H7 (cell line): Measurements from ENCODE around the gene TPSD1. TPM values are rescaled to one million over a fixed set of nuclear protein-coding genes. Genes with fewer than 3 reads are reported as not detected.
A peak's percentile ranks its signal among the peaks of the same experiment; 100 is the strongest.
"Not testable (repeated sequence)": the region's sequence is repeated elsewhere in the genome, so short reads cannot be mapped to it uniquely, and the experiment has no call there.

ENCODE experiments used
- DNase-seq: peaks from one replicate; pipeline ENCODE4 v3.0.0; 2012
- H3K27me3 ChIP-seq: 2 replicates; pipeline ENCODE4 v1.6.0; 2011; ENCODE audit warnings: mild to moderate bottlenecking, low read length; ENCODE audit not compliant: control insufficient read depth, insufficient read depth
- H3K36me3 ChIP-seq: replicated peaks from 2 replicates; pipeline ENCODE4 v1.5.1; 2011; ENCODE audit warnings: low read length; ENCODE audit not compliant: control insufficient read depth, insufficient read depth
- H3K4me3 ChIP-seq: 2 replicates; pipeline ENCODE4 v1.5.1; 2011; ENCODE audit warnings: low read depth, mild to moderate bottlenecking, control low read depth, low read length, moderate library complexity; ENCODE audit not compliant: insufficient read depth
- total RNA-seq: library from RNA; depleted of rRNA; stranded (reverse); fragments of >200 nt; shearing (Covaris generic); gene quantifications from 2 replicates; pipeline ENCODE4 v1.2.3, GENCODE V29; 2014

Gene TPSD1
- total RNA-seq, 1 experiment from 2014 or later: not detected

- DNase-seq, H3K4me3 ChIP-seq, H3K27me3 ChIP-seq, H3K36me3 ChIP-seq: not testable (repeated sequence)
These were observed 11.7 kb upstream of the TPSD1 start for GRCh38 chr16:1243907-1244850.

- no peaks in the 10 kb centered on the region for H3K36me3 ChIP-seq
- H3K27me3 ChIP-seq: peaks cover 5% of the 10 kb centered on the region; the same call in 1 of the 2 replicates
- no peak overlapping the region for H3K4me3 ChIP-seq
- no peak for DNase-seq
These were observed 11.0 kb upstream of the TPSD1 start for GRCh38 chr16:1244881-1245280.

GRCh38 chr16:1245452-1246020 lies 10.3 kb upstream of the TPSD1 start:
- H3K4me3 ChIP-seq: no peak overlapping the region
- no peaks in the 10 kb centered on the region for H3K36me3 ChIP-seq
- H3K27me3 ChIP-seq: peaks cover 5% of the 10 kb centered on the region; the same call in 1 of the 2 replicates
- DNase-seq: peak; percentile 51

GRCh38 chr16:1247903-1248537 lies 7.8 kb upstream of the TPSD1 start:
- not testable (repeated sequence) for DNase-seq, H3K4me3 ChIP-seq

GRCh38 chr16:1249031-1249755 lies 6.7 kb upstream of the TPSD1 start:
- DNase-seq, H3K36me3 ChIP-seq, H3K4me3 ChIP-seq, H3K27me3 ChIP-seq: not testable (repeated sequence)

More at GRCh38 chr16:1247903-1248537, 7.8 kb upstream of the TPSD1 start:
- not testable (repeated sequence) for H3K27me3 ChIP-seq, H3K36me3 ChIP-seq

GRCh38 chr16:1253701-1254364 lies 2.0 kb upstream of the TPSD1 start:
- not testable (repeated sequence) for H3K36me3 ChIP-seq, DNase-seq, H3K27me3 ChIP-seq, H3K4me3 ChIP-seq

GRCh38 chr16:1254821-1255220 lies 1.0 kb upstream of the TPSD1 start:
- H3K36me3 ChIP-seq, DNase-seq, H3K27me3 ChIP-seq, H3K4me3 ChIP-seq: not testable (repeated sequence)

- H3K4me3 ChIP-seq, DNase-seq, H3K36me3 ChIP-seq: not testable (repeated sequence)
- H3K27me3 ChIP-seq: peaks cover 10% of the 10 kb centered on the region; the same call in 1 of the 2 replicates
These were observed 516 bp downstream of the TPSD1 start for GRCh38 chr16:1256296-1256873.

GRCh38 chr16:1256874-1257322 lies 1.0 kb downstream of the TPSD1 start:
- Histone ChIP-seq H3K4me3 (no peak overlapping the region), H3K27me3 (peaks cover 10% of the 10 kb centered on the region; the same call in 1 of the 2 replicates), H3K36me3 (no peaks in the 10 kb centered on the region)
- DNase-seq: no peak

GRCh38 chr16:1257561-1258224 lies 1.8 kb downstream of the TPSD1 start:
- H3K4me3 ChIP-seq: no peak overlapping the region
- no peaks in the 10 kb centered on the region for H3K36me3 ChIP-seq
- DNase-seq: peak; percentile 62
- peaks cover 10% of the 10 kb centered on the region; the same call in 1 of the 2 replicates for H3K27me3 ChIP-seq

GRCh38 chr16:1258225-1258600 lies 2.3 kb downstream of the TPSD1 start:
- no peaks in the 10 kb centered on the region for H3K36me3 ChIP-seq

GRCh38 chr16:1258906-1259759 lies 3.3 kb downstream of the TPSD1 start:
- no peak overlapping the region for H3K4me3 ChIP-seq
- H3K36me3 ChIP-seq: no peaks in the 10 kb centered on the region
- DNase-seq: peak; percentile 78
- peaks cover 10% of the 10 kb centered on the region; the same call in 1 of the 2 replicates for H3K27me3 ChIP-seq

More at GRCh38 chr16:1258225-1258600, 2.3 kb downstream of the TPSD1 start:
- H3K4me3 ChIP-seq: no peak overlapping the region
- DNase-seq: no peak
- peaks cover 10% of the 10 kb centered on the region; the same call in 1 of the 2 replicates for H3K27me3 ChIP-seq
